Left lung (tissue), 14 donors: ENCODE measurements around the gene IL10RA. TPM values are rescaled to one million over a fixed set of nuclear protein-coding genes. Genes with fewer than 3 reads are reported as not detected.
A peak's percentile ranks its signal among the peaks of the same experiment; 100 is the strongest.

Experiments
- ATAC-seq: fragments of 200-7000 bp; cut with Tn5 transposase; one replicate; pipeline ENCODE4 v1.9.1; 2020; ENCODE audit warnings: moderate library complexity
- DNase-seq, 4 donors: peaks; one replicate each; pipeline ENCODE4 v3.0.0-alpha.2; 2013 to 2020
- H3K27ac ChIP-seq, 2 donors: fragments of 200-600 bp; sonication (generic) in 1 of 2; one replicate each; pipeline versions ENCODE4 v1.5.0 to v1.8.0; 2020 to 2021
- H3K27me3 ChIP-seq, 2 donors: fragments of 200-600 bp; sonication (generic) in 1 of 2; one replicate each; pipeline versions ENCODE4 v1.5.0 to v1.8.0; 2020 to 2021
- H3K36me3 ChIP-seq, 2 donors: fragments of 200-600 bp; sonication (generic) in 1 of 2; one replicate each; pipeline versions ENCODE4 v1.5.0 to v1.8.0; 2020 to 2021
- H3K4me1 ChIP-seq, 2 donors: fragments of 200-600 bp; one replicate each; pipeline ENCODE4 v1.8.0; 2021
- H3K4me3 ChIP-seq, 2 donors: fragments of 200-600 bp; sonication (generic) in 1 of 2; one replicate each; pipeline versions ENCODE4 v1.5.0 to v1.8.0; 2020 to 2021; ENCODE audit warnings: mild to moderate bottlenecking in 1 of 2
- H3K9me3 ChIP-seq, 2 donors: fragments of 200-600 bp; sonication (generic) in 1 of 2; one replicate each; pipeline versions ENCODE4 v1.5.0 to v1.8.0; 2020 to 2021
- intact Hi-C, 2 donors: fragments of 100-400 bp; cut with DNase I; formaldehyde crosslinking; loops; one replicate each; pipeline versions ENCODE4 v1.11.2 to v1.14.2; 2022
- long read RNA-seq, 12 donors: library from polyadenylated mRNA in 2 of 12; unstranded in 2 of 12; transcript quantifications; one replicate each; pipeline ENCODE4 v2.0.0 and lab custom pipeline, GENCODE V29; 2019 to 2026
- polyA plus RNA-seq, 6 donors: library from polyadenylated mRNA; unstranded; fragments of 120-200 nt; gene quantifications; one replicate each; pipeline ENCODE4 v1.2.1, GENCODE V29; 2013; ENCODE audit not compliant: insufficient read length in 6 of 6
- total RNA-seq, 2 donors: library from RNA; stranded (reverse); fragmentation: NEBNext Ultra II Directional; extraction: Animal tissue kit (Norgen Biotek cat#: 25700); gene quantifications; one replicate each; pipeline ENCODE4 v1.2.1, GENCODE V29; 2021
- TF ChIP-seq, protein P1 (sequence below), 2 donors: fragments of 200-600 bp; sonication (generic) in 1 of 2; IDR thresholded peaks; one replicate each; pipeline versions ENCODE4 v1.5.0 to v1.8.0; 2021; ENCODE audit warnings: antibody characterized with exemption in 2 of 2
- donor health status: DM: no; HTN: yes; CAD: no.
- donor health status: DM: no; HTN: no; CAD: no.

IL10RA gene
- total RNA-seq (10 to 100 TPM; 21.2 to 56.8 TPM), polyA plus RNA-seq (1 to 10 TPM; 4.0 to 6.7 (median 5.4) TPM)
- long read RNA-seq, donor 1, partial matches to known transcripts, result 0 of 2 reads
- long read RNA-seq, donor 1, other reads (novel, unspliced or antisense), result 0 of 2 reads
- long read RNA-seq, donor 2, partial matches to known transcripts, result 0 of 1 reads
- long read RNA-seq, donor 2, other reads (novel, unspliced or antisense), result 0 of 1 reads
- long read RNA-seq, donor 3, partial matches to known transcripts, result 0 of 2 reads
- long read RNA-seq, donor 3, other reads (novel, unspliced or antisense), result 0 of 2 reads
- long read RNA-seq, donor 4, partial matches to known transcripts, result 2 of 4 reads
- long read RNA-seq, donor 4, other reads (novel, unspliced or antisense), result 1 of 4 reads
- long read RNA-seq, donor 5, partial matches to known transcripts, result 0 of 1 reads
- long read RNA-seq, donor 5, other reads (novel, unspliced or antisense), result 0 of 1 reads
- long read RNA-seq, donor 6, partial matches to known transcripts, result 0 of 1 reads
- long read RNA-seq, donor 6, other reads (novel, unspliced or antisense), result 0 of 1 reads
- long read RNA-seq, donor 7, result 0 reads
- long read RNA-seq, donor 8, partial matches to known transcripts, result 0 of 2 reads
- long read RNA-seq, donor 8, other reads (novel, unspliced or antisense), result 0 of 2 reads
- long read RNA-seq, donor 9, result 0 reads
- long read RNA-seq, donor 10, partial matches to known transcripts, result 0 of 7 reads
- long read RNA-seq, donor 10, other reads (novel, unspliced or antisense), result 5 of 7 reads
- long read RNA-seq, donor 11, result 0 reads
- long read RNA-seq, donor 12, partial matches to known transcripts, result 0 of 1 reads
- long read RNA-seq, donor 12, other reads (novel, unspliced or antisense), result 0 of 1 reads

DNA sequence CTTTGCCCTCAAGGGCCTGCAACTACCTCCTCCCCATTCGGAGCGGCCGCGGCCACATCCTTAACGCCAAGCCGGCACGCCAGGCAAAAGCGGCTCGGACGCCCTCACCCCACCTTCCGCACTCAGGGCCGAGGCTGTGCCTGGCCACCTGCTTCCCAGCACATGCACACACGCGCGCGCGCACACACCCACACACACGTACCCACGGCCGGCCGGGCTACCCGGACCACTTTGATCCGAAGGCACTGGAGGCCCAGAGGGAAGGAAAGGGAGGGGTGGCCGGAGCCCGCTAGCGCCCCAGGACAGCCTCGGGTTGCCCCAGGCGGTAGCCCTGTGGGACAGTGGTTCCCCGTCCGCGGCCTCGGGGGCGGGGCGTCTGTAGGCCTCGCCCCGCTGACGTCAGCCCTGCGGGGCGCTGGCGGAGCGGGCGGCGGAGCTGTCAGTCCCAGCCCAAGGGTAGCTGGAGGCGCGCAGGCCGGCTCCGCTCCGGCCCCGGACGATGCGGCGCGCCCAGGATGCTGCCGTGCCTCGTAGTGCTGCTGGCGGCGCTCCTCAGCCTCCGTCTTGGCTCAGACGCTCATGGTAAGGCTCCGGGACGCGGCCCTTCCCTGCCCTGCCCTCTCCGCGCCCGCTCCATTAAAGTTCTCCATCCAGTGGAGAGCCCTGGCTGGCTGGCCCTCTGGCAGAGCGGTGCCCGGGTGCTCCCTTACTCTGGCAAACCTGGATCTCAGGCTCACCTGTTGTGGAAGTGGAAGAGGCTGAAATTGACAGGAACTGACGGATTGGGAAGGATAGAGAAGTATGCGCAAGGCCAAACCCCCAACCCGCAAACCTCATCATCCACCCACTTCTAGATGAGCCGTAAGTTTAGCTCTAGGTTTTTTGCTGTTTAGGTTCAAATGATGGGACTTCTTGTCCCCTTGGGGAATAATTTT lies at the start of gene IL10RA:
TSS of gene IL10RA (plus strand) at position 442 of the 935 bp plus-strand sequence. CDS start at position 516, 74 bp downstream.
- H3K27me3 ChIP-seq, result no peaks in the 10 kb centered on the region
- DNase-seq, result peak; percentile 51 to 98 (median 88)
- no peaks in the 10 kb centered on the region for H3K9me3 ChIP-seq
- TF ChIP-seq, protein P1, sequence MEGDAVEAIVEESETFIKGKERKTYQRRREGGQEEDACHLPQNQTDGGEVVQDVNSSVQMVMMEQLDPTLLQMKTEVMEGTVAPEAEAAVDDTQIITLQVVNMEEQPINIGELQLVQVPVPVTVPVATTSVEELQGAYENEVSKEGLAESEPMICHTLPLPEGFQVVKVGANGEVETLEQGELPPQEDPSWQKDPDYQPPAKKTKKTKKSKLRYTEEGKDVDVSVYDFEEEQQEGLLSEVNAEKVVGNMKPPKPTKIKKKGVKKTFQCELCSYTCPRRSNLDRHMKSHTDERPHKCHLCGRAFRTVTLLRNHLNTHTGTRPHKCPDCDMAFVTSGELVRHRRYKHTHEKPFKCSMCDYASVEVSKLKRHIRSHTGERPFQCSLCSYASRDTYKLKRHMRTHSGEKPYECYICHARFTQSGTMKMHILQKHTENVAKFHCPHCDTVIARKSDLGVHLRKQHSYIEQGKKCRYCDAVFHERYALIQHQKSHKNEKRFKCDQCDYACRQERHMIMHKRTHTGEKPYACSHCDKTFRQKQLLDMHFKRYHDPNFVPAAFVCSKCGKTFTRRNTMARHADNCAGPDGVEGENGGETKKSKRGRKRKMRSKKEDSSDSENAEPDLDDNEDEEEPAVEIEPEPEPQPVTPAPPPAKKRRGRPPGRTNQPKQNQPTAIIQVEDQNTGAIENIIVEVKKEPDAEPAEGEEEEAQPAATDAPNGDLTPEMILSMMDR (IDR thresholded peaks at IDR 0.05), result peak in 1 of 2 donors; percentile 13
- H3K27ac ChIP-seq, result peak within 1 kb of the TSS; percentile 83 to 96
- H3K4me1 ChIP-seq, result peaks cover 0 to 43% of the 10 kb centered on the region in 2 donors
- H3K36me3 ChIP-seq, result peaks cover 0 to 33% of the 10 kb centered on the region in 2 donors
- H3K4me3 ChIP-seq, result peak within 1 kb of the TSS; percentile 44 to 68
- intact Hi-C loops, result no loop called here
- peak; percentile 98 for ATAC-seq

- DNase-seq (no peak), ATAC-seq (no peak)
- no peaks in the 10 kb centered on the region for H3K4me1 ChIP-seq
- H3K27me3 ChIP-seq, result no peaks in the 10 kb centered on the region
- no peak overlapping the region for H3K4me3 ChIP-seq
- H3K9me3 ChIP-seq, result no peaks in the 10 kb centered on the region
- H3K27ac ChIP-seq, result no peak overlapping the region
- TF ChIP-seq, protein P1 (IDR thresholded peaks at IDR 0.05), result no peak
- no peaks in the 10 kb centered on the region for H3K36me3 ChIP-seq
- intact Hi-C loops, result no loop called here
Measured at GRCh38 chr11:117936973-117937372, 49.2 kb upstream of the IL10RA start.

GRCh38 chr11:117940736-117941135 lies 45.5 kb upstream of the IL10RA start:
- Histone ChIP-seq H3K27ac (no peak overlapping the region), H3K27me3 (no peaks in the 10 kb centered on the region), H3K9me3 (no peaks in the 10 kb centered on the region), H3K36me3 (no peaks in the 10 kb centered on the region), H3K4me3 (no peak overlapping the region), H3K4me1 (peaks cover 0 to 12% of the 10 kb centered on the region in 2 donors)
- TF ChIP-seq, protein P1 (IDR thresholded peaks at IDR 0.05), result no peak
- ATAC-seq, result no peak
- intact Hi-C loops, result loop anchor here in 1 of 2 donors (10.0 kb wide), 1 partner anchor 114 kb away; no protein-coding TSS in a partner anchor
- no peak for DNase-seq

GRCh38 chr11:117941163-117941707 lies 45.0 kb upstream of the IL10RA start:
- H3K36me3 ChIP-seq, result no peaks in the 10 kb centered on the region
- intact Hi-C loops, result loop anchor here in 1 of 2 donors (10.0 kb wide), 1 partner anchor 114 kb away; no protein-coding TSS in a partner anchor
- TF ChIP-seq, protein P1 (IDR thresholded peaks at IDR 0.05), result no peak
- no peak overlapping the region for H3K27ac ChIP-seq
- peaks cover 0 to 17% of the 10 kb centered on the region in 2 donors for H3K4me1 ChIP-seq
- no peaks in the 10 kb centered on the region for H3K27me3 ChIP-seq
- H3K4me3 ChIP-seq, result no peak overlapping the region
- no peaks in the 10 kb centered on the region for H3K9me3 ChIP-seq
- peak in 1 of 4 donors; percentile 31 for DNase-seq
- peak; percentile 36 for ATAC-seq
